Nephron progenitor cell (in vitro differentiated cells): ENCODE measurements around the gene CDR2.

Experiments used
- DNase-seq: peaks from one replicate; pipeline ENCODE4 v3.0.0; 2021
- H3K27ac Mint-ChIP-seq: 2 replicates; pipeline ENCODE4 v1.8.0; 2021; ENCODE audit warnings: mild to moderate bottlenecking, moderate library complexity, mixed read lengths
- H3K27me3 Mint-ChIP-seq: 2 replicates; pipeline ENCODE4 v1.8.0; 2021; ENCODE audit warnings: mild to moderate bottlenecking, low read depth, mixed read lengths; ENCODE audit not compliant: poor library complexity
- H3K36me3 Mint-ChIP-seq: 2 replicates; pipeline ENCODE4 v1.8.0; 2021; ENCODE audit warnings: low read depth, mixed read lengths
- H3K4me1 Mint-ChIP-seq: 2 replicates; pipeline ENCODE4 v1.8.0; 2021; ENCODE audit warnings: mixed read lengths
- H3K4me3 Mint-ChIP-seq: 2 replicates; pipeline ENCODE4 v1.8.0; 2021; ENCODE audit warnings: mild to moderate bottlenecking, moderate library complexity, mixed read lengths
- H3K9me3 Mint-ChIP-seq: 2 replicates; pipeline ENCODE4 v1.8.0; 2021; ENCODE audit warnings: mild to moderate bottlenecking, moderate library complexity, mixed read lengths
- TF ChIP-seq, protein P1 (sequence below): fragments of 200-600 bp; sonication (generic); IDR thresholded peaks from 2 replicates; pipeline ENCODE4 v1.5.0; 2021; ENCODE audit warnings: antibody characterized with exemption

CDR2 gene

DNA sequence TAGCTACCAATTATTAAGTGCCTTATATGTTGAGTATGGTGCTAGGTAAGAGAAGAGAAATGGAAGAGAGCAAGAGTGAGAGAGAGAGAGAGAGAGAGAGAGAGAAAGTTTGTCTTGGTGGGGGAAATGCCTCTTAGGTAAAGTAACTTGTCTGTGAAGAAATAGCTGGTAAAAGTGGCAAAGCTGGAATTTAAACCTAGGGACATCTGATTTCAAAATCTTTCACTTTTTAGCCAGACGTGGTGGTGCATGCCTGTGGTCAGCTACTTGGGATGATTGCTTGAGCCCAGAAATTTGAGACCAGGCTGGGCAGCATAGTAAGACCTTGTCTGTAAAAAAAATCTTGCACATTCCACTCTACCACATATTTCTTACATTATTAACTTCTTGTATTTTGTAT, 23.0 kb upstream of the CDR2 start:
- Mint-ChIP-seq H3K27me3 (peaks cover 8% of the 10 kb centered on the region), H3K36me3 (no peaks in the 10 kb centered on the region), H3K9me3 (no peaks in the 10 kb centered on the region), H3K4me3 (no peak overlapping the region), H3K4me1 (no peaks in the 10 kb centered on the region), H3K27ac (no peak overlapping the region)
- no peak for DNase-seq
- TF ChIP-seq, protein P1, sequence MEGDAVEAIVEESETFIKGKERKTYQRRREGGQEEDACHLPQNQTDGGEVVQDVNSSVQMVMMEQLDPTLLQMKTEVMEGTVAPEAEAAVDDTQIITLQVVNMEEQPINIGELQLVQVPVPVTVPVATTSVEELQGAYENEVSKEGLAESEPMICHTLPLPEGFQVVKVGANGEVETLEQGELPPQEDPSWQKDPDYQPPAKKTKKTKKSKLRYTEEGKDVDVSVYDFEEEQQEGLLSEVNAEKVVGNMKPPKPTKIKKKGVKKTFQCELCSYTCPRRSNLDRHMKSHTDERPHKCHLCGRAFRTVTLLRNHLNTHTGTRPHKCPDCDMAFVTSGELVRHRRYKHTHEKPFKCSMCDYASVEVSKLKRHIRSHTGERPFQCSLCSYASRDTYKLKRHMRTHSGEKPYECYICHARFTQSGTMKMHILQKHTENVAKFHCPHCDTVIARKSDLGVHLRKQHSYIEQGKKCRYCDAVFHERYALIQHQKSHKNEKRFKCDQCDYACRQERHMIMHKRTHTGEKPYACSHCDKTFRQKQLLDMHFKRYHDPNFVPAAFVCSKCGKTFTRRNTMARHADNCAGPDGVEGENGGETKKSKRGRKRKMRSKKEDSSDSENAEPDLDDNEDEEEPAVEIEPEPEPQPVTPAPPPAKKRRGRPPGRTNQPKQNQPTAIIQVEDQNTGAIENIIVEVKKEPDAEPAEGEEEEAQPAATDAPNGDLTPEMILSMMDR: no peak

DNA sequence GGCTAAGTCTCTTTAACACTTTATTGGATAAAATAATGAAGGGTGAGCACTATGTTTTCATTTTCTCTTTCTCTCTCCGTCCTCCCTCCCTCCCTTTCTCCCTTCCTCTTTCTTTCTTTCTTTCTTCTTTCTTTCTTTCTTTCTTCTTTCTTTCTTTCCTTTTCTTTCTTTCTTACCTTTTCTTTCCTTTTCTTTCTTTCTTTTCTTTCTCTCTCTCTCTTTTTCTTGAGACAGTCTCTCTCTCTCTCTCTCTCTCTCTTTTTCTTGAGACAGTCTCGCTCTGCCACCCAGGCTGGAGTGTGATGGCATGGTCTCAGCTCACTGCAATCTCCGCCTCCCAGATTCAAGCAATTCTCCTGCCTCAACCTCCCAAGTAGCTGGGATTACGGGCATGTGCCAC, 21.5 kb upstream of the CDR2 start:
- DNase-seq: no peak
- Mint-ChIP-seq H3K9me3 (no peaks in the 10 kb centered on the region), H3K27me3 (peaks cover 10% of the 10 kb centered on the region), H3K36me3 (no peaks in the 10 kb centered on the region), H3K4me3 (no peak overlapping the region), H3K27ac (peak overlapping the region; percentile 69), H3K4me1 (no peaks in the 10 kb centered on the region)
- TF ChIP-seq, protein P1: no peak

DNA sequence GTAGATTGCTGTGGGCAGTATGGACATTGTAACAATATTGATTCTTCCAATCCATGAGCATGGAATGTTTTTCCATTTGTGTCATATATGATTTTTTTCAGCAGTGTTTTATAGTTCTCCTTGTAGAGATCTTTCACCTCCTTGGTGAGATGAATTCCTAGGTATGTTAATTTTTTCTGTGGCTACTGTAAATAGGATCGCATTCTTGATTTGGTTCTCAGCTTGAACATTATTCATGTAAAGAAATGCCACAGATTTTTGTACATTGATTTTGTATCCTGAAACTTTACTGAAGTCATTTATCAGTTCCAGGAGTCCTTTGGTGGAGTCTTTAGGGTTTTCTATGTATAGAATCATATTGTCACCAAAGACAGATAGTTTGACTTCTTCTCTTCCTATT, 19.7 kb upstream of the CDR2 start:
- H3K4me1 Mint-ChIP-seq: no peaks in the 10 kb centered on the region

GRCh38 chr16:22388101-22388644, 13.8 kb upstream of the CDR2 start:
- Mint-ChIP-seq H3K36me3 (peaks cover 5% of the 10 kb centered on the region), H3K27me3 (peaks cover 10% of the 10 kb centered on the region), H3K27ac (no peak overlapping the region), H3K4me1 (peaks cover 5% of the 10 kb centered on the region), H3K4me3 (no peak overlapping the region), H3K9me3 (no peaks in the 10 kb centered on the region)
- no peak for DNase-seq
- TF ChIP-seq, protein P1: no peak

More for the DNA sequence above, 19.7 kb upstream of the CDR2 start:
- Mint-ChIP-seq H3K36me3 (no peaks in the 10 kb centered on the region), H3K9me3 (no peaks in the 10 kb centered on the region), H3K4me3 (no peak overlapping the region), H3K27me3 (peaks cover 10% of the 10 kb centered on the region), H3K27ac (no peak overlapping the region)
- no peak for DNase-seq
- TF ChIP-seq, protein P1: no peak

- Mint-ChIP-seq H3K36me3 (peaks cover 5% of the 10 kb centered on the region), H3K27me3 (peaks cover 3% of the 10 kb centered on the region), H3K4me3 (no peak overlapping the region), H3K4me1 (peaks cover 5% of the 10 kb centered on the region), H3K9me3 (no peaks in the 10 kb centered on the region), H3K27ac (no peak overlapping the region)
- TF ChIP-seq, protein P1: no peak
- DNase-seq: no peak
These were observed 12.6 kb upstream of the CDR2 start for GRCh38 chr16:22386976-22387375.

DNA sequence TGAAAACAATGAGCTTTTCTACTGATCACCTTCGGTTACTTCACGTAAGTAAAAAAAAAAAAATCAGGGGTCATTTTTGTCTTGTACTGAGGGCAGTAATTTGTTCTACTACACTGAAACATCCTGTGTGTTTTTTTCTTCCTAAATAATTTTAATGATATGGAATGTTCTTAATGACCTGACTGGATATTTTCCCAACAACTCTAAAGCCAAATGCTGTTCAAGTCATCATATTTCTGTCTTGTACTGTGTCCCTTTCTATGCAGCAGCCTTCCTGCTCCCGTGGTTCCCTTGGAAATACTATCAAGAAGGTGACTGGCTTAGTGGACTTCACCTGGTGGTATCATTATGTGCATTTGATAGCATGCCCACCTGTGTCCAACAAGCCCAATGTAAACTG, 10.8 kb upstream of the CDR2 start:
- TF ChIP-seq, protein P1: no peak
- Mint-ChIP-seq H3K36me3 (peaks cover 5% of the 10 kb centered on the region), H3K4me1 (peaks cover 5% of the 10 kb centered on the region), H3K27ac (no peak overlapping the region), H3K27me3 (peaks cover 3% of the 10 kb centered on the region), H3K4me3 (no peak overlapping the region), H3K9me3 (no peaks in the 10 kb centered on the region)
- DNase-seq: no peak
